DOHH2 (cell line): ENCODE measurements around the gene MAGEA8.

ENCODE experiments used
- H3F3A ChIP-seq: fragments of 200-600 bp; sonication (generic), shearing (Covaris generic); 2 replicates; pipeline ENCODE4 v1.6.0; 2016; ENCODE audit warnings: antibody characterized with exemption, mild to moderate bottlenecking; ENCODE audit not compliant: control insufficient read depth, insufficient read depth
- H3K27ac ChIP-seq: fragments of 200-600 bp; sonication (generic); 2 replicates; pipeline ENCODE4 v1.5.1; 2014; ENCODE audit warnings: low read depth, mild to moderate bottlenecking, low read length, moderate library complexity
- H3K27me3 ChIP-seq: fragments of 200-600 bp; sonication (generic); 2 replicates; pipeline ENCODE4 v1.6.1; 2014; ENCODE audit warnings: mild to moderate bottlenecking, low read length, mixed read lengths; ENCODE audit not compliant: control insufficient read depth
- H3K36me3 ChIP-seq: fragments of 200-600 bp; sonication (generic); 2 replicates; pipeline ENCODE4 v1.6.1; 2014; ENCODE audit warnings: mild to moderate bottlenecking, low read length, moderate library complexity, mixed read lengths; ENCODE audit not compliant: control insufficient read depth
- H3K4me1 ChIP-seq: fragments of 200-600 bp; sonication (generic); 2 replicates; pipeline ENCODE4 v1.6.1; 2014; ENCODE audit warnings: mild to moderate bottlenecking, low read length, mixed read lengths; ENCODE audit not compliant: control insufficient read depth
- H3K4me2 ChIP-seq: fragments of 200-600 bp; sonication (generic); 2 replicates; pipeline ENCODE4 v1.6.0; 2014; ENCODE audit warnings: mild to moderate bottlenecking, low read length, moderate library complexity
- H3K4me3 ChIP-seq: fragments of 200-600 bp; sonication (generic); 2 replicates; pipeline ENCODE4 v1.5.1; 2014; ENCODE audit warnings: mild to moderate bottlenecking, low read length, mixed read lengths
- H3K79me2 ChIP-seq: fragments of 200-600 bp; sonication (generic); 2 replicates; pipeline ENCODE4 v1.6.1; 2014; ENCODE audit warnings: mild to moderate bottlenecking, low read length, mixed read lengths; ENCODE audit not compliant: control insufficient read depth
- H3K9me2 ChIP-seq: fragments of 200-600 bp; sonication (generic); replicated peaks from 2 replicates; pipeline ENCODE4 v1.6.1; 2014; ENCODE audit warnings: mild to moderate bottlenecking, low read length, mixed read lengths; ENCODE audit not compliant: control insufficient read depth
- H3K9me3 ChIP-seq: fragments of 200-600 bp; sonication (generic); 2 replicates; pipeline ENCODE4 v1.6.1; 2014; ENCODE audit warnings: antibody characterized with exemption, low read length, mixed read lengths; ENCODE audit not compliant: control insufficient read depth, insufficient read depth
- H4K20me1 ChIP-seq: fragments of 200-600 bp; sonication (generic); 2 replicates; pipeline ENCODE4 v1.6.0; 2014; ENCODE audit warnings: low read depth, mild to moderate bottlenecking, antibody characterized with exemption, low read length, moderate library complexity; ENCODE audit not compliant: control insufficient read depth, insufficient read depth
- EZH2phosphoT487 ChIP-seq: fragments of 200-600 bp; sonication (generic); IDR thresholded peaks from 2 replicates; pipeline ENCODE4 v1.6.1; 2017; ENCODE audit warnings: borderline replicate concordance, mild to moderate bottlenecking, antibody characterized with exemption, low read length, moderate library complexity, mixed read lengths
- TF ChIP-seq, protein P1 (sequence below): fragments of 200-600 bp; sonication (generic); IDR thresholded peaks from one replicate; pipeline ENCODE4 v1.5.1; 2014; ENCODE audit warnings: antibody characterized with exemption, mild to moderate bottlenecking, low read depth, low read length; ENCODE audit not compliant: poor library complexity, severe bottlenecking

MAGEA8 gene

DNA sequence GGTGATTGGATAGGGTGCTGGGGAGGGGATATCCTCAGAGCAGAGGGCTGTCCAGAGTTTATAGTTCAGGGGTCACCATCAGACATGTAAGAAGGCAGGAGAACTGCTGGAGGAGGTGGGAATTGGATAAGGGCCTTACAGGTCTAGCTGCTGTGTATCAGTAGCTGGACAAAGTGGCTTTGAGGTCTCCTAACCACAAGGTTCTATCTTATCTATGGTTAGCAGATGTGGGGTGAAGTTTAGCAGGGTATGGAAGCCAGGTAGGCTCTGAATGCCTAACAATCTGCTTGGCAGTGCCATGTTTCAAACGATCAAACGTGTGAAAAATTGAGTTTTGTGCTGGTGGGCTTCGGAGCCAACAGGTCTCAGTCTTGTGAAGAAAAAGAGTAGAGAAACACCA, 32.1 kb upstream of the MAGEA8 start:
- no peaks in the 10 kb centered on the region for H3K9me2 ChIP-seq
- H3F3A ChIP-seq: no peaks in the 10 kb centered on the region
- no peaks in the 10 kb centered on the region for H3K9me3 ChIP-seq
- no peak overlapping the region for H3K27ac ChIP-seq
- H3K36me3 ChIP-seq: no peaks in the 10 kb centered on the region
- H3K4me3 ChIP-seq: no peak overlapping the region
- H3K27me3 ChIP-seq: no peaks in the 10 kb centered on the region
- no peak overlapping the region for H3K4me2 ChIP-seq
- TF ChIP-seq EZH2phosphoT487: no peak
- TF ChIP-seq, protein P1, sequence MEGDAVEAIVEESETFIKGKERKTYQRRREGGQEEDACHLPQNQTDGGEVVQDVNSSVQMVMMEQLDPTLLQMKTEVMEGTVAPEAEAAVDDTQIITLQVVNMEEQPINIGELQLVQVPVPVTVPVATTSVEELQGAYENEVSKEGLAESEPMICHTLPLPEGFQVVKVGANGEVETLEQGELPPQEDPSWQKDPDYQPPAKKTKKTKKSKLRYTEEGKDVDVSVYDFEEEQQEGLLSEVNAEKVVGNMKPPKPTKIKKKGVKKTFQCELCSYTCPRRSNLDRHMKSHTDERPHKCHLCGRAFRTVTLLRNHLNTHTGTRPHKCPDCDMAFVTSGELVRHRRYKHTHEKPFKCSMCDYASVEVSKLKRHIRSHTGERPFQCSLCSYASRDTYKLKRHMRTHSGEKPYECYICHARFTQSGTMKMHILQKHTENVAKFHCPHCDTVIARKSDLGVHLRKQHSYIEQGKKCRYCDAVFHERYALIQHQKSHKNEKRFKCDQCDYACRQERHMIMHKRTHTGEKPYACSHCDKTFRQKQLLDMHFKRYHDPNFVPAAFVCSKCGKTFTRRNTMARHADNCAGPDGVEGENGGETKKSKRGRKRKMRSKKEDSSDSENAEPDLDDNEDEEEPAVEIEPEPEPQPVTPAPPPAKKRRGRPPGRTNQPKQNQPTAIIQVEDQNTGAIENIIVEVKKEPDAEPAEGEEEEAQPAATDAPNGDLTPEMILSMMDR: no peak
- no peaks in the 10 kb centered on the region for H4K20me1 ChIP-seq
- H3K79me2 ChIP-seq: no peaks in the 10 kb centered on the region
- H3K4me1 ChIP-seq: no peaks in the 10 kb centered on the region

DNA sequence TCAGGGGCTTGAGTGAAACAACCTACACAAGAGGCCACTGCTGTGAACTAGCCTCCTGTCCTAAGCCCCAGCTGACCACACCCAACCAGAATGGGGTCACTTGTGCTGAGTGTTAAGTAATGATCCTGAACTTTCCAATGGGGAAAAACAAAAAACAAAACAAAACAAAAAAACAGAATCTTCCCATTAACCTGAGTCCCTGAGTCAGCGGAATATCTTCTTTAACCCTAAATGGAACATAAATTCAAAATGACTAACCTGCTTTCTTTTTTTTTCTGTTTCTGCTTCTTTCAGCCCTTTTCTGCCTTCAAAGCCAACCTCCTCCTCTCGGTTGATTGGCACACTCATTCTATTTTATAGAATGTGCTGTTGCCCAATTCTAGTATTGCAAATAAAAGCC, 31.2 kb upstream of the MAGEA8 start:
- H3K79me2 ChIP-seq: no peaks in the 10 kb centered on the region
- no peaks in the 10 kb centered on the region for H3K4me1 ChIP-seq
- no peak overlapping the region for H3K4me3 ChIP-seq
- TF ChIP-seq, protein P1: no peak
- TF ChIP-seq EZH2phosphoT487: no peak
- no peaks in the 10 kb centered on the region for H4K20me1 ChIP-seq
- no peaks in the 10 kb centered on the region for H3F3A ChIP-seq
- no peak overlapping the region for H3K27ac ChIP-seq
- no peak overlapping the region for H3K4me2 ChIP-seq
- no peaks in the 10 kb centered on the region for H3K27me3 ChIP-seq
- H3K9me3 ChIP-seq: no peaks in the 10 kb centered on the region
- H3K36me3 ChIP-seq: no peaks in the 10 kb centered on the region
- H3K9me2 ChIP-seq: no peaks in the 10 kb centered on the region

DNA sequence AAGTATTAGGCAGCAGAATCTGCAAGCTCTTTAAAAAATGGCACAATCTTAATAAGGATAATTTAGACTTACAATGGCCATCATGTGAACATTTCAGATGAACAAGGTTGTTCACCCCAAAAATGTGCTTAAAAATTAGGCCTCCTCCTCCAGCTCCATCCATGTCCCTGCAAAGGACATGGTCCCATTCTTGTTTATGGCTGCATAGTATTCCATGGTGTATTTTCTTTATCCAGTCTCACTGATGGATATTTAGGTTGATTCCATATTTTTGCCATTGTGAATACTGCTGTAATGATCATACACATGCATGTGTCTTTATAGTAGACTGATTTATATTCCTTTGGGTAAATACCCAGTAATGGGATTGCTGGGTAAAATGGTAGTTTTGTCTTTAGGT, 29.1 kb upstream of the MAGEA8 start:
- Histone ChIP-seq H3K27ac (no peak overlapping the region), H3K36me3 (no peaks in the 10 kb centered on the region), H4K20me1 (no peaks in the 10 kb centered on the region), H3K4me2 (no peak overlapping the region), H3F3A (no peaks in the 10 kb centered on the region), H3K79me2 (no peaks in the 10 kb centered on the region), H3K9me2 (no peaks in the 10 kb centered on the region), H3K9me3 (no peaks in the 10 kb centered on the region), H3K27me3 (no peaks in the 10 kb centered on the region), H3K4me1 (no peaks in the 10 kb centered on the region), H3K4me3 (no peak overlapping the region)
- TF ChIP-seq, protein P1: no peak
- TF ChIP-seq EZH2phosphoT487: no peak

DNA sequence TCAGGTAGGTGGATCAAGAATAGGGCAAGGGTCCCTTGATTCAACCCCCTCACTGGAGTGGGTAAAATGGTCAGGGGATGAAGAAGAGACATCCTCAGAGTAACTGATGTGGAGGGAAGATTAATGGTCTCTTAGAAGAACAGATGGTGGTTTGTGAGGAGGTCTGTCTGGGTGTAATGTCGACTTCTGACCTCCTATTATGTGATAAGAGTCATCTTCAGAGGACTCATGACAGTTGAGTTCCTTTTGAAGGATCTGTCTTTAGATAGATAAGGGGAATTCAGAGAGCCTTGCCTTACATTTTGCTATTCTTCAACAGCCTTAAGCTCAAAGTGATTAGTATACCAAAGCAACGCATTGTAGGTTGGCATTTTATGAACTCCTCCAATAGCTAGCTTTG, 27.1 kb upstream of the MAGEA8 start:
- Histone ChIP-seq H4K20me1 (no peaks in the 10 kb centered on the region), H3K9me3 (no peaks in the 10 kb centered on the region), H3K4me3 (no peak overlapping the region), H3K79me2 (no peaks in the 10 kb centered on the region), H3K36me3 (no peaks in the 10 kb centered on the region), H3K27me3 (no peaks in the 10 kb centered on the region), H3F3A (no peaks in the 10 kb centered on the region), H3K4me1 (no peaks in the 10 kb centered on the region), H3K4me2 (no peak overlapping the region), H3K27ac (no peak overlapping the region), H3K9me2 (no peaks in the 10 kb centered on the region)
- TF ChIP-seq, protein P1: no peak
- TF ChIP-seq EZH2phosphoT487: no peak
